COR-L47 (cell line): ENCODE measurements around the gene USP9Y.

Source experiments
- DNase-seq: peaks from one replicate; lab custom pipeline; 2025; lab: John Stamatoyannopoulos, UW

Gene USP9Y

DNA sequence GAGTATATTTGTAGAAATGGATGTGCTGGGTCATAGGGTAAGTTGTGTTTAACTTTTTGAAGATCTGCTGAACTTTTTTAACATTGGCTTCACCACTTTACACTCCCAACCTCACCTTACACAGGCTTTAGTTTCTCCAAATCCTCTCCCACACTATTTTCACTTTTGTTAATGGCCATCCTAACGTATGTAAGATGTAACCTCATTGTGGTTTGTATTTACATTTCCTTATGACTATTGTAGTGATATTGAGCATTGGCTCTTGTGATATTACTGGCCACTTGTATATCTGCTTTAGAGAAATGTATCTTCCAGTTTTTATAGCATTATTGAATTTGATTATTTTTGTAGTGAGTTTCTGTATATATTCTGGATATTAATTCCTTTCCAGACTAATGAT, 93.0 kb downstream of the USP9Y start:
- DNase-seq: no peak

- no peak for DNase-seq
Observed at GRCh38 chrY:12808046-12808445, 107.0 kb downstream of the USP9Y start.

DNA sequence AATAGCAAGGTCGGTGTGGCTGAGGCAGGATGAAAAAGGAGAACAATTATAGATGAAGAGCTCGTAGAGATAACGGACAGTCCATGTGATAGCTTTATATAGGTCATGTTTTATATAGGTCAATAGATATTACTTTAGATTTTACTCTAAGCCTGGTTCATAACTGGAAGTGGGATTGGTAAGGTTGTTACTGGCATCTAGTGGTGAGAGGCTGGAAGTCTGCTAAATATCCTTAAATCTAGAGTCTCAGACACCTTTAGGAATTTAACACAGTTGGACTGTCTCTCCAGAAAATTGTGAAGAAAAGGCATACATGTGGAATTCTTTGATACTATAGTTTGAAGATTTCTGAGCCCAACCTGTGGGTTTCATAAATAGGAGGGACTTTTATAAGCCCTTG, 108.0 kb downstream of the USP9Y start:
- DNase-seq: no peak

- no peak for DNase-seq
Observed at GRCh38 chrY:12823408-12823807, 122.4 kb downstream of the USP9Y start.

DNA sequence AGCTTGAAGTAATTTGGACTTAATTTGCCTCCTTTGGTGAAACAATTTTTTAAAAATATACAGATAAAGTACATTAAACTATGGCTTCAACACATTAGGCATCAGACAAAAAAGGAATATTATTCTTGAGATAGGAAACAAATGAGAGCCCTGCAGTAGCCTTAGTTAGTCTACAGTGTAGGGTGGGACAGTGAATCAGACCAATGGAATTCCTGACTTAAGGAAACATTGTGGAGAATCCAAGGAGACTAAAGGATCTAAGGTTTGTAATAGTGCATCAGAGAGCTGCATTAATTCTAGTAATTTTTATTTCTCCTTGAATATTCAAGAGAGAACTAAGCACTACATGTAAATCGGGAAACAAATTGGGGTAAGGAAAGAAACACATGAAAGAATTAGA, 125.8 kb downstream of the USP9Y start:
- DNase-seq: no peak

- no peak for DNase-seq
Observed at GRCh38 chrY:12833284-12833683, 132.3 kb downstream of the USP9Y start.

DNA sequence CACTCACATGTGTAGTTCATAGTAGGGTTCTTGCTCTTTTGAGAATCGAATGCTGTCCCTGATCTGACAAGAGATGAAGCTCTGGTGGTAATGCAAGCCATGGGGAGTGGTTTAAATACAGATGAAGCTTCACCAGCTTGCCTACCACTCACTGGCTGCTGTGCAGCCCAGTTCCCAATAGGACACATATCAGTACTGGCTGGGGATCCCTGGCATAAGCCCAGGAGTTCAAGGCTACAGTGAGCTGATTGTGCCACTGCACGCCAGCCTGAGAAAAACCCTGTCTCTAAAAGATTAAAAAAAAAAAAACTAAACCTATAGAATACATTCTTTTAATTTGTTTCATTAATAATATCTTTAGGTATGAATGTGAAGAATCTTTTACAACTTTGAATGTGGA, 136.5 kb downstream of the USP9Y start:
- DNase-seq: no peak

DNA sequence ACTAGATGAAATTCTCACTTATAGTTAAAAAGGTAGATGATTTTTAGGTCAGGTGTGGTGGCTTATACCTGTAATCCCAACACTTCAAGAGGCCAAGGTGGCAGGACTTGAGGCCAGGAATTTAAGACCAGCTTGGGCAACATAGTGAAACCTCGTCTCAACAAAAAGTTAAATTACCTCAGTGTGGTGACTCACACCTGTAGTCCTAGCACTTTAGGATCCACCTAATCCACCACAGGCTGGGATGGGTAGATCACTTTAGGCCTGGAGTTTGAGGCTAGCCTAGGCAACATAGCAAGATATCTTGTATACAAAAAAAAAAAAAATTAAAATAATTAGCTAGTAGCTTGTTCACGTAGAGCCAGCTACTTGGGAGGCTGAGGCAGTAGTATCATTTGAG, 140.3 kb downstream of the USP9Y start:
- no peak for DNase-seq

DNA sequence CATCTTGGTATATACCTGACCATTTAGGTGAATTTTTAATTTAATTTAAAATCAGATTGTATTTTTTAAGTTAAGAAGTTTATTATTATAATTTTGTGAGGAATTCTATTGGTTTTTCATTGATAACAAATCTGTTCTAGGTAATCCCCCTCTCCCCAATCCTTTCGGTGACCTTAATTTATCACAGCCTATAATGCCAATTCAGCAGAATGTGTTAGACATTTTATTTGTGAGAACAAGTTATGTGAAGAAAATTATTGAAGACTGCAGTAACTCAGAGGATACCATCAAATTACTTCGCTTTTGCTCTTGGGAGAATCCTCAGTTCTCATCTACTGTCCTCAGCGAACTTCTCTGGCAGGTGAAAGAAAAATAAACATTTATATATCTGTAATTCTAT, 145.8 kb downstream of the USP9Y start:
- DNase-seq: no peak

DNA sequence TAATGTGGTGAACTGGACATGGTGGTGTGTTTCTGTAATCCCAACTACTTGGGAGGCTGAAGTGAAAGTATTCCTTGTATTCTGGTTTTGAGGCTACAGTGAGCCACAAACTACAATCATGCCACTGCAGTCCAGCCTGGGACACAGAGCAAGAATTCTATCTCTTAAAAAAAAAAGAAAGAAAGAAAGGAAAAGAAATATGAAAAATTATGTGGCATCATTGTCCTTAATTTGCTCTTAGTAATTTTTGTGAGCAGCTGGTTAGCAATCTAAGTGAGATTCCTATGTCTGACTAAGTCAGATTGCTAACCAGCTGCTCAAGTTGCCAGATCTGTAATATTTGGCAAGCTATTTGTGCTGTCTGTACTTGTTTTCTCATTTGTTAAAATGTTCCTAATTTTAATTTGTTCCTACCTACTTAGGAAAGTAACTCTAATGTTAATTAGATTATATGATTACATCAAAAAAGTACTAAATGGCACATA, 154.8 kb downstream of the USP9Y start:
- DNase-seq: no peak

GRCh38 chrY:12867960-12868359, 166.9 kb downstream of the USP9Y start:
- no peak for DNase-seq

- DNase-seq: no peak
Observed at GRCh38 chrY:12896973-12897372, 195.9 kb downstream of the USP9Y start.

DNA sequence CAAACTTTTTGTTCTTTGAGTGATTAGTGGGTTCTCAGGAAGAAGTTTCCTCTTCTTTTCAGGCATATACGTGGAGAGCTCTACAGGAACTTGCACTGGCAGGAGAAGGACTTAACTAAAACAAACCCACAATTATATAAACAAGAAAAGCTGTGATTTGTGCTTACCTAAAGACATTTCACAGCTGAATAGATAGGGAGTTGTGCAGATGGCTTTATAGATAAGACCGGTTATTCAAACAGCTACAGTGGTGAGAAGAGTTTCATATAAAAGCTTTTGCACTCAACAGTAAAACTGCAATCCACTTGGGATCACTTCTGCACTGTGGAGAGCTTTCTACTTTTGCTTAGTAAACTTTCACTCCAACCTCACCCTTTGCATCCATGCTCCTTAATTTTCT, 197.6 kb downstream of the USP9Y start:
- no peak for DNase-seq

- peak; percentile 97 for DNase-seq
Observed at GRCh38 chrY:12904618-12905516, 203.8 kb downstream of the USP9Y start, which contains the start of gene DDX3Y. DDX3Y (plus strand) TSS chrY:12904868; CDS start chrY:12904937, 69 bp downstream.

DNA sequence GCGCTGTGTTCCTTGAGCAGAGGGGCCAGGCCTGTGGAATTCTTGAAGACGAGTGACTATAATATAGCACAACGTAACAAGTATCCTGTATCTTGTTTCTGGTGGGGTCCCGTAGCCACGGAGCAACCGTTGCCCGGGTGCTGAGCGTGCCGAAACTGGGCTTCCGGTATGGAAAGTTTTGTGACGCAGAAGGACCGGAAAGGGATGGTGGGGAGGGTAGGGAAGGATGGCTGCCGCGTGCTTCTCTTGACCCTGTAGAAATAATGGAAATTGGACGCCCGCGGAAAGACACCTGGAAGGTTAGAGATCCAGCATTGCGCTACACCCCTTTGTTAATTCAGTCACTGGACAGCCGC, 204.5 kb downstream of the USP9Y start:
- DNase-seq: peak; percentile 62

DNA sequence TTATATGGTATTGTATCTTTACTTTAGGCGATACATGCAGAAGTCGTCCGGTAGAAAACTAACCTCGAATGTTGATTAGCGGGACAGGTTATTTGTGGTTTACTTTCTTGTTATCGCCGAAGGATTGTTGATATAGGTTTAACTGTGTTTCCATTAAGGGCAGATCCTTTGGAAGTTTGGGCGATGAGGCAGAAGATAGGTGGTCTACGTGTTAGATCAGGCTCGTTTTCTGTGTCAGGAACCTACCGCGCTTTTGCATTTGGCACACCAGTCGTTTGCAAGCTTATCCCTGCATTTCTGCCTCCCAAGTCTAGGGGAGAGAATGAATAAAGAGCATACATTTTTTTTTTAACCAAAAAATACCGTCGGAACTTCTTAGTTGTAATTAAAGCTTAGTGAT, 204.9 kb downstream of the USP9Y start:
- DNase-seq: peak; percentile 1
